Activated CD8-positive, alpha-beta memory T cell treated with anti-CD3 and anti-CD28 coated beads, Interleukin-2, amount 50 U/mL, for 4 hours (primary cell): ENCODE measurements around the gene ANAPC13.

Experiments
- DNase-seq: peaks from one replicate; pipeline ENCODE4 v3.0.0-alpha.2; 2020

The ANAPC13 gene

DNA sequence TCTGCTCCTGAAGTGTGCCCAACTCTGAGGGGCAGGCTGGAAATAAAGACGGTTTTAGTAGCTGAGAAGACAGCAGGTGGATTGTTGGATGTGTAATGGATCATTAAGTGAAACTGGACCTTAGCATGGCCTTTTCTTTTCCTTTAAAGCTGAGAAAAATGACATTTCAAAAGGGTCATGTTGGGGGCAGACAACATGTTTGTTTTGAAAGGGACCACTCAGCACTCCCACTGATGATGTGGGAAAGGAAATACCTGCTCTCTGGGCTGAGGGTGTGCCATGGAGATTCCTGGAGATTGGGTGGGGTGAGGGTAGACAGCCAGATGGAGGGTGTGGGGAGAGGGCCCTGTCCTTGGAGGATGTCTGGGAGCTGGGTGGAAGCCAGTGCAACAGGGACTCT is 38.4 kb downstream of the ANAPC13 start:
- DNase-seq, result no peak

DNA sequence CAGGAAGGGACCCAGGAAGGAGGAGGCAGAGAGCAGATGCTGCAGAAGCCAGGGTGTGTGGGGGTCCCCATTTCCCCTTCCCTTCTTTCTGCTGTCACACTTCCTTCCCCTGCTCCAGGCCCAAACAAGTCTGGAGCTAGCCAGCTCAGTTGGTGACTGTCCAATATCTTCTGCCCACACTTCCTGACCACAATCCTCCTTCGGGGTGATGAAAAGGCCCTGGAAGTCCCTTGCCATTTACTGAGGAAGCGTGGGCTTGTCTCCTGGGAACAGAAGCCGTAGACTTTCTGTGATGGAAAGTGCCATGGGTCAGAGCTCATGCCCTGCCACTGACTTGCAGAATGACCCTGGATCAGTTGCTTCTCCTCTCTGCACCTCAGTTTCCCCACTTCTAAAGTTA is 39.0 kb downstream of the ANAPC13 start:
- DNase-seq, result no peak

DNA sequence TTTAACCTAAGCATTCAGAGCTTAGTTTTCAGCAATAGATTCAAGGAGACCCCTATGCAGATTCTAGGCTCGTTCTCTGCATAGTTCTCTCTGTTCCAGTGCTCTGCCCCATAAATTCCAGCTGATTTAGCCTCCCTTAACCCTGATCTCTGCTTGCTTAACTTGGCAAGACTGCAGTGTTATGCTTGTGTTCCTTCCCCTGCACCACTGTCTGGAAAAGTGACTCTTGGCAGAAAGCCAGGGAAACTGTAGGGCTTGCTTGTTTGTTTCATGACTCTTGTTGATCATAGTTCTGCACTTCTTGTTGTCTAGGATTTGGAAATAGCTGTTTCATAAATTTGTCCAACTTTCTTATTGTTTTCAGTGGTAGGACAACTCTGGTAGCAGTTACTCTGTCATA is 40.1 kb downstream of the ANAPC13 start:
- no peak for DNase-seq

DNA sequence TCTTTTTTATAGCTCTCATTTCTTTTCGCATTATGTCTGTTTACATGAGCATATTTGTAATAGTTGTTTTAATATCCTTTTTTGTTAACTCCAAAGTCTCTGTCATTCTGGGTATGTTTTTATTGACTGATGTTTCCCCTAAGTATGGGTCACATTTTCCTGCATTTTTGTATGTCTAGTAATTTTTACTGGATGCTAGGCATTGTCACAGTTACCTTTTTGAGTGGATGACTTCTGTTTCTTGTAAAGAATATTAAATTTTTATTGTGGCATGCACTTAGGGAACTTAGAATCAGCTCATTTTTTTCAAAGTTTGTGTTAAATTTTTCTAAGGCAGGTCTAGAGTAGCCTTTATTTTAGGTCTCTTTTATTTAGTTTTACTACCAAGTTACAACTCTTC is 40.7 kb downstream of the ANAPC13 start:
- no peak for DNase-seq

DNA sequence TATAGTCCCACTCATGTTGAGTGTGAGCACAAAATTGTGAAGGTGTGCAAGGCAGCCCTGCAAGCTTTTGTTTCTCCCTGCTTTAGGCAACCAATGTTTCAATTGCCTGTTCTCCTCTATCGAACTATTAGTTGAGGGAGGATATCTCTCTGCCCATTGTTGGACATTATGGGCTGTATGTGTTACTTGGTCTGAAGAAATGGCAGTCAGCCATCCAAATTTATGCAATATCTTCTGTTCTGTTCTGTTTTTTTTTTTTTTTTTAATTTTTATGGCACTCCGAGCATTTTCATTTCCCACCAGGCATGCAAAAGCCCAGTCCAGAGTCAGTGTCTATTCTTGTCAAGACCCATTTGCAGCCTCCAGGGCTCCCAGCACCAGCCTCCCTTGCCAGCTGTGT is 44.0 kb downstream of the ANAPC13 start:
- no peak for DNase-seq

DNA sequence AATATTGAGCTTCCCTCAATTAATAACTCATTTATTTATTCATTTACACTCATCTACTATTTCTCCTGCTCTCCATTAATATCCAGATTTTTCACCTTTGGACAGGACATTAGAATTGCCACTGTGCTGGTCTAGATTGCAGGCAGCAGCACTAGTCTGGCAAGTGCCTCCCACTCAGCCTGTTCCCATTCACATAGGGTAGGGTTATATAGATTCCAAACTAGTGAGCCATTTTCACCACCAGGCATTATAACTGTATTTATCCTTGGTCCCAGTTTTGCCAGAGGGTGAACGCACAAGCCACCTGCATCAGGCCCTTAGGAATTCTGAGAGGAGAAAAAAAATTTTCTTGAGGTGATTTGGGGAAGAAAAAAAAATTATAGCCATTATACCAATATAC is 44.5 kb downstream of the ANAPC13 start:
- DNase-seq, result no peak

DNA sequence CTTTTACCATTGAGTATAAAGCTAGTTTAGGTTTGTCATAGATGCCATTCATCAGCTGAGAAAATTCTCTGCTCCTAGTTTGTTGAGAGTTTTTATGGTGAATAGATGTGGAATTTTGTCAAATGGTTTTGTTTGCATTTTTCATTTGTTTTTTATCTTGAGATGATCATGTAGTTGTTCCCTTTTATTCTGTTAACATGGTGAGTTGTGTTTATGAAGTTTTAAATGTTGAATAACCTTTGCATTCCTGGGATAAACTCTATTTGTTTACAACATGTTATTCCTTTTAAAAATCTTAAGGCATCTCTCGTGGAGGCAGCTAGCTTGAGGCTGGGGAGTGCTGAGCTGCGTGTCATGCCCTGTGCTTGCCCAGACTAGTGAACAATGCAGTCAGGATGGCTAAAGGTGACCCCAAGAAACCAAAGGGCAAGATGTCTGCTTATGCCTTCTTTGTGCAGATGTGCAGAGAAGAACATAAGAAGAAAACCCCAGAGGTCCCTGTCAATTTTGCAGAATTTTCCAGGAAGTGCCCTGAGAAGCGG is 48.5 kb downstream of the ANAPC13 start:
- DNase-seq, result no peak

DNA sequence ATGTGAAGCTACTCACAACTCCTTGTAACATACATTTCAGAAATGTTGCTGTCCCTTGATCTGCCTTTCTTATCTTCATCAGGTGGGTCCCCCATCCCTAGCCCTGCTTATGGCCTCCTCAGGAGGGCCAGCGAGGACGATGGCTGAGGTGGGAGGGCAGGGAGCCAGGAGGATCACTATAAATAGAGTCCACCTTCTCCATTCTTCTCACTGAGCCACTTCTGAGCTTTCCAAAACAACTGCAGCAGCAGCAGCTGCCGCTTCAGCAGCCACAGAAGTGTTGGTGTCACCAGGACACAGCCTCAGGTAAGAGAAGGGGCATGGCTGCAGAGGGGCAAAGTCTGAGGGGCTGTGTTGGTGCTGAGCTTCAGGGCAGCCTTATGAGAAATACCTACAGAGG is 53.5 kb downstream of the ANAPC13 start:
- no peak for DNase-seq

DNA sequence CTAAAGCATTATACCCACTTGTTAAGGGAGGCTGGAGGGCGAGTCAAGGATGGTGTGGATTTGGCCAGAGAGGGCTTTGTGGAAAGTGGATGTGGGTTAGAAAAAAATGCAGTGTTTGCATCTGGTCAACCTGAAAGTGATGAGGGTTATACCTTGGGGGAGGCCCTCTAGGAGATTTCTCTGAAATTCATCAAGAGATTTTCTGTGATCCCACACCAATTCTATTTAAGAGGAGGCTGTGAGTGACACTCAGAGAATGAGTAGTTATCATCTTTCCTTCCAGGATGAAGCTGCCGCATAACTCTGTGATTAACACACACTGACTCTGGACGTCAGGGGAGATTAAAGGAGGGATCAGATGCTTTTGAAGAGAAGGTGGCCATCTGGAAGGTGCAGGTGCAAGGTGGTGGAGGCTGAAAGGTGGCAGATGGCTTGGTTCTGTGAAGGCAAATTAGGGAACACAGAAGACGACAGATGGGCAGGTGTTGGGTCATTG is 54.8 kb downstream of the ANAPC13 start:
- no peak for DNase-seq

DNA sequence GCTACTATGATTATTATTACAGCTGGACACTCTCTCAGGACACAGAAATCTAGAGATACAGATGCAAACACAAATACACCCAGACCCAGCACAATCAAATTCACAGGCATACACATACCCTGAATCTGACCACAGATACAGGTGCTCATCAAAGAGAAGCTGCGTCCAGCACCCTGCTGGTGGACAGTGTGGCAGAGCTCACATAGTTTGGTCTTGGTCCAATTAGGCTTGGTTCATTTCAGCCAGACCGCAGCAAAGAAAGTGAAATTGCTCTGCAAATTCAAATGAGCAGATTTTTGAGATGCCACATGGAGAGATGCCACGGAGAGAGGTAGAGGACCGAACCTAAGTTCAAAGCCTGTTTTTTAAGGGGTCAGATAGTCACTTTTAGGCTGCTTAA is 55.6 kb downstream of the ANAPC13 start:
- no peak for DNase-seq

DNA sequence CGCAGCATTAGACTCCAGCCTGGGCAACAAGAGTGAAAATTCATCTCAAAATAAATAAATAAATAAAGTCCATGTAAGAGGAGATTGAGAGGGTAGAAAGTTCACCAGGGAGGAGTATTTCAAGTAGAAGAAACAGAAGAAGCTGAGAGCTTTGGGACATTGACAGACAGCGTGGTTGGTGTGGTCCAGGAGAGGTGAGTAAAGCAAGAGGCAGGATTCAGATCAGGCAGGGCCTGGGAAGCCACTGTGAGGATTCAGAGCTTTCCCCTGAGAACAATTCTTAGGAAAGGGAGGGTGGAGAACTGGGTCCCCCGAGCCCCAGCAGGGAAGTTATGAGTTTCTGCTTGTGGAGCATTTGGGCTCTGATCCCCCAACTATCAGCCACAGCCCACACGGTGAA is 57.4 kb downstream of the ANAPC13 start:
- no peak for DNase-seq
